ENCODE measurements around the gene SPAG8.

GRCh38 chr9:35861161-35861897 is 49.3 kb upstream of the SPAG8 start:
- TF ChIP-seq EZH2phosphoT487 (IDR thresholded peaks at IDR 0.05; ENCODE audit: unreplicated experiment) (no peak), CTCF (conservative IDR thresholded peaks at IDR 0.05; ENCODE audit: low read depth in 2 of 2) (no peak), POLR2AphosphoS5 (IDR thresholded peaks at IDR 0.05; ENCODE audit: low read depth) (no peak), CREB1 (CRISPR knock-in tag; IDR thresholded peaks at IDR 0.05; ENCODE audit: low read depth) (no peak), EZH2 (IDR thresholded peaks at IDR 0.05; ENCODE audit: low read depth, unreplicated experiment) (no peak), ZNF331 (CRISPR knock-in tag; IDR thresholded peaks at IDR 0.05; ENCODE audit: low read depth) (no peak), ZNF114 (CRISPR knock-in tag; IDR thresholded peaks at IDR 0.05) (no peak), REST (IDR thresholded peaks at IDR 0.05; ENCODE audit: unreplicated experiment) (no peak), JUNB (IDR thresholded peaks at IDR 0.05; ENCODE audit: unreplicated experiment) (no peak)

All from GM23338 (cell line).